HS-5 (cell line): ENCODE data around the gene CDH23.

Experiments used
- DNase-seq: peaks from one replicate; pipeline ENCODE4 v3.0.0-alpha.2; 2012; ENCODE audit warnings: low read depth

CDH23 gene

GRCh38 chr10:71606257-71607081 lies 209.7 kb downstream of the CDH23 start:
- no peak for DNase-seq

- no peak for DNase-seq
These were observed 210.3 kb downstream of the CDH23 start for GRCh38 chr10:71607082-71607443.

GRCh38 chr10:71608819-71609768 lies 212.4 kb downstream of the CDH23 start:
- no peak for DNase-seq

- no peak for DNase-seq
These were observed 213.9 kb downstream of the CDH23 start for GRCh38 chr10:71610651-71611050.

- no peak for DNase-seq
These were observed 214.4 kb downstream of the CDH23 start for GRCh38 chr10:71611131-71611530.

GRCh38 chr10:71611709-71612422 lies 215.1 kb downstream of the CDH23 start:
- DNase-seq = no peak

- no peak for DNase-seq
These were observed 216.6 kb downstream of the CDH23 start for GRCh38 chr10:71613261-71613777.

- DNase-seq = no peak
These were observed 217.2 kb downstream of the CDH23 start for GRCh38 chr10:71613877-71614276.

- DNase-seq = no peak
These were observed 218.2 kb downstream of the CDH23 start for GRCh38 chr10:71614946-71615345.

- no peak for DNase-seq
These were observed 219.0 kb downstream of the CDH23 start for GRCh38 chr10:71615538-71616329.

- no peak for DNase-seq
These were observed 220.3 kb downstream of the CDH23 start for GRCh38 chr10:71616817-71617654.

- DNase-seq = no peak
These were observed 221.5 kb downstream of the CDH23 start for GRCh38 chr10:71618176-71618575.

GRCh38 chr10:71618598-71618997 lies 221.9 kb downstream of the CDH23 start:
- DNase-seq = no peak

- DNase-seq = no peak
These were observed 223.9 kb downstream of the CDH23 start for GRCh38 chr10:71620642-71621041.

- no peak for DNase-seq
These were observed 224.8 kb downstream of the CDH23 start for GRCh38 chr10:71621231-71622153.

- DNase-seq = no peak
These were observed 225.4 kb downstream of the CDH23 start for GRCh38 chr10:71622154-71622526.

GRCh38 chr10:71622616-71623015 lies 225.9 kb downstream of the CDH23 start:
- DNase-seq = no peak

GRCh38 chr10:71623098-71623985 lies 226.6 kb downstream of the CDH23 start:
- DNase-seq = no peak

GRCh38 chr10:71623986-71624291 lies 227.2 kb downstream of the CDH23 start:
- no peak for DNase-seq
